GM12875 (cell line): ENCODE results near the gene CNTLN.

ENCODE experiments used
- H3K4me3 ChIP-seq: one replicate; pipeline ENCODE4 v1.5.1; 2011; ENCODE audit warnings: low read depth, low read length, control low read depth
- TF ChIP-seq, protein P1 (sequence below): IDR thresholded peaks from 2 replicates; pipeline ENCODE4 v1.5.1; 2011; ENCODE audit warnings: low read depth, mild to moderate bottlenecking, control low read depth, inconsistent platforms, low read length, moderate library complexity, borderline replicate concordance; ENCODE audit not compliant: insufficient read depth

CNTLN gene

DNA sequence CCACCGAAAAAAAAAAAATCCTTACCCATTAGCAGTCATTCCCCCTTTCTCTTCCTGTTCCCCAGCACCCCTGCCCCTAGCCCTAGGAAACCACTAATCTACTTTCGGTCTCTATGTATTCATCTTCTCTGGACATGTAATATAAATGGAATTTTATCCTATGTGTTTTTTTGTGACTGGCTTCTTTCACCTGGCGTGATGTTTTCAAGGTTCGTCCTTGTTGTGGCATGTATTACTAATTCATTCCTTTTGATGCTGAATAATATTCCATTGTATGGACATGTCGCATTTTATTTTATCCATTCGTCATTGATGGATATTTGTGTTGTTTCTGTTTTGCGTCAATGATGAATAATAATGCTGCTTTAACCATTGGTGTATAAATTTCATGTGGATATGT lies 401.2 kb downstream of the CNTLN start:
- H3K4me3 ChIP-seq = no peak overlapping the region
- TF ChIP-seq, protein P1, sequence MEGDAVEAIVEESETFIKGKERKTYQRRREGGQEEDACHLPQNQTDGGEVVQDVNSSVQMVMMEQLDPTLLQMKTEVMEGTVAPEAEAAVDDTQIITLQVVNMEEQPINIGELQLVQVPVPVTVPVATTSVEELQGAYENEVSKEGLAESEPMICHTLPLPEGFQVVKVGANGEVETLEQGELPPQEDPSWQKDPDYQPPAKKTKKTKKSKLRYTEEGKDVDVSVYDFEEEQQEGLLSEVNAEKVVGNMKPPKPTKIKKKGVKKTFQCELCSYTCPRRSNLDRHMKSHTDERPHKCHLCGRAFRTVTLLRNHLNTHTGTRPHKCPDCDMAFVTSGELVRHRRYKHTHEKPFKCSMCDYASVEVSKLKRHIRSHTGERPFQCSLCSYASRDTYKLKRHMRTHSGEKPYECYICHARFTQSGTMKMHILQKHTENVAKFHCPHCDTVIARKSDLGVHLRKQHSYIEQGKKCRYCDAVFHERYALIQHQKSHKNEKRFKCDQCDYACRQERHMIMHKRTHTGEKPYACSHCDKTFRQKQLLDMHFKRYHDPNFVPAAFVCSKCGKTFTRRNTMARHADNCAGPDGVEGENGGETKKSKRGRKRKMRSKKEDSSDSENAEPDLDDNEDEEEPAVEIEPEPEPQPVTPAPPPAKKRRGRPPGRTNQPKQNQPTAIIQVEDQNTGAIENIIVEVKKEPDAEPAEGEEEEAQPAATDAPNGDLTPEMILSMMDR = no peak

DNA sequence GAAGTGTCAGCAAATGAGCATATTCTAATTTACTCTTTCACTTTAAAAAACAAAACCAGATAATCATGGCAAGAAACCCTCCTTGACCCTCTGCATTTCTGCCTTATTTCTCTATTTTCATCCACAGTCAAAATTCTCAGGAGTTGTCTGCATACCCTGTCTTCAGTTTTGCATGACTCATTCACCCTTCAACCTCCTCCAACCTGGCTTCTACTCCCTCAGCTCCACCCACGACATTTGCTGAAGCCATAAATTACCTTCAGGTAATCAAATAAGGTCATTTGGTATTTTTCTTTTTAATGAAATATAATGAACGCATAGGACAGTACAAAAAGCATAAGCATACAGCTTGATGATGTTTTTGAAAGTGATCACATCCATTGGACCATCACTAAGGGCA lies 416.2 kb downstream of the CNTLN start:
- no peak overlapping the region for H3K4me3 ChIP-seq
- TF ChIP-seq, protein P1 = no peak
